HG02840 (cell line): ENCODE data around the gene CMSS1.
"Not testable (repeated sequence)": the region's sequence is repeated elsewhere in the genome, so short reads cannot be mapped to it uniquely, and the experiment has no call there.

Experiments
- ATAC-seq: cut with Tn5 transposase; IDR thresholded peaks from one replicate; pipeline ENCODE4 v1.9.1; 2021; ENCODE audit warnings: mild to moderate bottlenecking, moderate library complexity, moderate number of reproducible peaks; ENCODE audit not compliant: unreplicated experiment, low FRiP score

Gene CMSS1

GRCh38 chr3:100042166-100042981 lies 224.7 kb downstream of the CMSS1 start:
- ATAC-seq, result no peak

GRCh38 chr3:100043271-100043670 lies 225.6 kb downstream of the CMSS1 start:
- ATAC-seq, result no peak

- peak; percentile 78 for ATAC-seq
Measured at GRCh38 chr3:100044369-100044768, 226.7 kb downstream of the CMSS1 start.

- no peak for ATAC-seq
Measured at GRCh38 chr3:100045696-100046095, 228.0 kb downstream of the CMSS1 start.

GRCh38 chr3:100046986-100047385 lies 229.3 kb downstream of the CMSS1 start:
- no peak for ATAC-seq

- peak; percentile 78 for ATAC-seq
Measured at GRCh38 chr3:100047455-100048141, 229.9 kb downstream of the CMSS1 start.

GRCh38 chr3:100048248-100048647 lies 230.6 kb downstream of the CMSS1 start:
- ATAC-seq, result no peak

GRCh38 chr3:100051513-100051912 lies 233.9 kb downstream of the CMSS1 start:
- ATAC-seq, result not testable (repeated sequence)

GRCh38 chr3:100053951-100054620 lies 236.4 kb downstream of the CMSS1 start:
- ATAC-seq, result no peak

GRCh38 chr3:100057716-100058575 lies 240.3 kb downstream of the CMSS1 start:
- no peak for ATAC-seq

- ATAC-seq, result no peak
Measured at GRCh38 chr3:100059472-100059871, 241.8 kb downstream of the CMSS1 start.

- no peak for ATAC-seq
Measured at GRCh38 chr3:100060685-100061484, 243.2 kb downstream of the CMSS1 start.

GRCh38 chr3:100062665-100063064 lies 245.0 kb downstream of the CMSS1 start:
- no peak for ATAC-seq

- no peak for ATAC-seq
Measured at GRCh38 chr3:100063929-100064461, 246.3 kb downstream of the CMSS1 start.

GRCh38 chr3:100067589-100067988 lies 249.9 kb downstream of the CMSS1 start:
- no peak for ATAC-seq

- ATAC-seq, result peak; percentile 58
Measured at GRCh38 chr3:100068826-100069225, 251.2 kb downstream of the CMSS1 start.

GRCh38 chr3:100069472-100069871 lies 251.8 kb downstream of the CMSS1 start:
- ATAC-seq, result no peak

GRCh38 chr3:100072326-100073048 lies 254.8 kb downstream of the CMSS1 start:
- no peak for ATAC-seq
